GM23338 (cell line): Measurements from ENCODE around the gene DOCK7. TPM values are rescaled to one million over a fixed set of nuclear protein-coding genes. Genes with fewer than 3 reads are reported as not detected.
"Not testable (repeated sequence)": the region's sequence is repeated elsewhere in the genome, so short reads cannot be mapped to it uniquely, and the experiment has no call there.

ENCODE experiments used
- ATAC-seq: fragments of 200-7000 bp; cut with Tn5 transposase; 3 replicates; pipeline ENCODE4 v1.9.1; 2020
- DNase-seq: peaks from one replicate; pipeline ENCODE4 v3.0.0-alpha.2; 2015; ENCODE audit warnings: low spot score
- H2AFZ ChIP-seq: fragments of 200-600 bp; sonication (generic); 2 replicates; pipeline ENCODE4 v1.8.0; 2016; ENCODE audit warnings: antibody characterized with exemption, mild to moderate bottlenecking, moderate library complexity
- H3F3A ChIP-seq: fragments of 200-600 bp; sonication (generic); replicated peaks from 2 replicates; pipeline ENCODE4 v1.8.0; 2017; ENCODE audit warnings: antibody characterized with exemption, mixed run types, low read depth
- H3K27ac ChIP-seq: fragments of 200-600 bp; sonication (generic); 2 replicates; pipeline ENCODE4 v1.6.1; 2016; ENCODE audit warnings: low read depth
- H3K27me3 ChIP-seq: fragments of 200-600 bp; sonication (generic); 2 replicates; pipeline ENCODE4 v1.8.0; 2016; ENCODE audit warnings: mild to moderate bottlenecking, mixed run types, moderate library complexity; ENCODE audit not compliant: insufficient read depth
- H3K36me3 ChIP-seq: fragments of 200-600 bp; sonication (generic); 2 replicates; pipeline ENCODE4 v1.8.0; 2016; ENCODE audit warnings: mild to moderate bottlenecking; ENCODE audit not compliant: insufficient read depth
- H3K4me1 ChIP-seq: fragments of 200-600 bp; sonication (generic); 2 replicates; pipeline ENCODE4 v1.8.0; 2016; ENCODE audit warnings: mild to moderate bottlenecking, moderate library complexity; ENCODE audit not compliant: insufficient read depth
- H3K4me2 ChIP-seq: fragments of 200-600 bp; sonication (generic); 2 replicates; pipeline ENCODE4 v1.7.1; 2017; ENCODE audit warnings: mixed run types
- H3K4me3 ChIP-seq: fragments of 200-600 bp; sonication (generic); 2 replicates; pipeline ENCODE4 v1.6.1; 2016; ENCODE audit warnings: mixed run types
- H3K79me2 ChIP-seq: fragments of 200-600 bp; sonication (generic); replicated peaks from 2 replicates; pipeline ENCODE4 v1.8.0; 2017; ENCODE audit warnings: mild to moderate bottlenecking; ENCODE audit not compliant: insufficient read depth
- H3K9me2 ChIP-seq: fragments of 200-600 bp; sonication (generic); 2 replicates; pipeline ENCODE4 v1.8.0; 2017; ENCODE audit not compliant: insufficient read depth
- H4K20me1 ChIP-seq: fragments of 200-600 bp; sonication (generic); replicated peaks from 2 replicates; pipeline ENCODE4 v1.8.0; 2017; ENCODE audit warnings: mild to moderate bottlenecking; ENCODE audit not compliant: insufficient read depth
- H3K27ac Mint-ChIP-seq: 2 replicates; pipeline ENCODE4 v1.8.0; 2020; ENCODE audit warnings: inconsistent platforms, mild to moderate bottlenecking, moderate library complexity, mixed read lengths
- H3K27me3 Mint-ChIP-seq: 3 replicates; pipeline ENCODE4 v1.8.0; 2022; ENCODE audit warnings: low read depth, mild to moderate bottlenecking, moderate library complexity, mixed read lengths, inconsistent platforms; ENCODE audit not compliant: insufficient read depth, poor library complexity
- H3K36me3 Mint-ChIP-seq: 3 replicates; pipeline ENCODE4 v1.8.0; 2021; ENCODE audit warnings: low read depth, mild to moderate bottlenecking, inconsistent platforms, moderate library complexity, mixed read lengths
- H3K4me1 Mint-ChIP-seq: 3 replicates; pipeline ENCODE4 v1.8.0; 2020; ENCODE audit warnings: mild to moderate bottlenecking, inconsistent platforms, mixed read lengths
- H3K4me3 Mint-ChIP-seq: 3 replicates; pipeline ENCODE4 v1.8.0; 2021; ENCODE audit warnings: moderate library complexity, mild to moderate bottlenecking, inconsistent platforms, mixed read lengths
- H3K9me3 Mint-ChIP-seq: 3 replicates; pipeline ENCODE4 v1.8.0; 2020; ENCODE audit warnings: moderate library complexity, mild to moderate bottlenecking, inconsistent platforms, mixed read lengths
- polyA plus RNA-seq: library from polyadenylated mRNA; unstranded; fragments of >200 nt; fragmentation: Nextera tagmentation; extraction: Ambion mirVana; gene quantifications from 2 replicates; pipeline ENCODE4 v1.2.1, GENCODE V29; 2016
- total RNA-seq: library from RNA; depleted of rRNA; stranded (reverse); fragments of >200 nt; shearing (Covaris generic); gene quantifications from 2 replicates; pipeline ENCODE4 v1.2.3, GENCODE V29; 2014
- TF ChIP-seq, protein P1 (sequence below): IDR thresholded peaks from one replicate; pipeline ENCODE4 v1.6.1; 2018; ENCODE audit warnings: antibody characterized with exemption; ENCODE audit not compliant: unreplicated experiment
- TF ChIP-seq, protein P2 (sequence below): fragments of 250-450 bp; sonication (Bioruptor Pico); IDR thresholded peaks from 2 replicates; pipeline ENCODE4 v1.5.0; 2020; ENCODE audit warnings: mild to moderate bottlenecking, moderate library complexity

The DOCK7 gene
- total and polyA plus RNA-seq, 2 experiments from 2014 or later, result 20.5 to 37.3 TPM

DNA sequence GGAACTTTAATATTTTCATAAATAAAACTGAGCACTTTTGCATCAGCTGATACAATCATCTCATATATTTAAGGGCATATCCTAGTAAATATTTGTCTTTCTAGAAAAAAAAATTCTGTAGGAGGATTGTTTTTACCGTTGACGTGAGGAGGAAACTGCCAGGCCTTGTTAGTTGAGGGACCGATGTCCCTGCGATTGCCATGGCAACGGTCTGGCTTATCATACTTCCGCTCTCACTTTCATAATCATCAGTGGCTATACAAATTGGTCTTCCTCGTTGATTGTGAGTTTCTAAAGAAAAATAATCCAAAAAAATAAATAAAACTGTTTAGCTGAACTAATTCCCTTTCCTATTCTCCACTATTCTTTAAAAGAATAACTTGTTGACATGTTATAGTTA is 160.2 kb downstream of the DOCK7 start (continued):
- TF ChIP-seq, protein P1, sequence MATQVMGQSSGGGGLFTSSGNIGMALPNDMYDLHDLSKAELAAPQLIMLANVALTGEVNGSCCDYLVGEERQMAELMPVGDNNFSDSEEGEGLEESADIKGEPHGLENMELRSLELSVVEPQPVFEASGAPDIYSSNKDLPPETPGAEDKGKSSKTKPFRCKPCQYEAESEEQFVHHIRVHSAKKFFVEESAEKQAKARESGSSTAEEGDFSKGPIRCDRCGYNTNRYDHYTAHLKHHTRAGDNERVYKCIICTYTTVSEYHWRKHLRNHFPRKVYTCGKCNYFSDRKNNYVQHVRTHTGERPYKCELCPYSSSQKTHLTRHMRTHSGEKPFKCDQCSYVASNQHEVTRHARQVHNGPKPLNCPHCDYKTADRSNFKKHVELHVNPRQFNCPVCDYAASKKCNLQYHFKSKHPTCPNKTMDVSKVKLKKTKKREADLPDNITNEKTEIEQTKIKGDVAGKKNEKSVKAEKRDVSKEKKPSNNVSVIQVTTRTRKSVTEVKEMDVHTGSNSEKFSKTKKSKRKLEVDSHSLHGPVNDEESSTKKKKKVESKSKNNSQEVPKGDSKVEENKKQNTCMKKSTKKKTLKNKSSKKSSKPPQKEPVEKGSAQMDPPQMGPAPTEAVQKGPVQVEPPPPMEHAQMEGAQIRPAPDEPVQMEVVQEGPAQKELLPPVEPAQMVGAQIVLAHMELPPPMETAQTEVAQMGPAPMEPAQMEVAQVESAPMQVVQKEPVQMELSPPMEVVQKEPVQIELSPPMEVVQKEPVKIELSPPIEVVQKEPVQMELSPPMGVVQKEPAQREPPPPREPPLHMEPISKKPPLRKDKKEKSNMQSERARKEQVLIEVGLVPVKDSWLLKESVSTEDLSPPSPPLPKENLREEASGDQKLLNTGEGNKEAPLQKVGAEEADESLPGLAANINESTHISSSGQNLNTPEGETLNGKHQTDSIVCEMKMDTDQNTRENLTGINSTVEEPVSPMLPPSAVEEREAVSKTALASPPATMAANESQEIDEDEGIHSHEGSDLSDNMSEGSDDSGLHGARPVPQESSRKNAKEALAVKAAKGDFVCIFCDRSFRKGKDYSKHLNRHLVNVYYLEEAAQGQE, result no peak
- TF ChIP-seq, protein P2, sequence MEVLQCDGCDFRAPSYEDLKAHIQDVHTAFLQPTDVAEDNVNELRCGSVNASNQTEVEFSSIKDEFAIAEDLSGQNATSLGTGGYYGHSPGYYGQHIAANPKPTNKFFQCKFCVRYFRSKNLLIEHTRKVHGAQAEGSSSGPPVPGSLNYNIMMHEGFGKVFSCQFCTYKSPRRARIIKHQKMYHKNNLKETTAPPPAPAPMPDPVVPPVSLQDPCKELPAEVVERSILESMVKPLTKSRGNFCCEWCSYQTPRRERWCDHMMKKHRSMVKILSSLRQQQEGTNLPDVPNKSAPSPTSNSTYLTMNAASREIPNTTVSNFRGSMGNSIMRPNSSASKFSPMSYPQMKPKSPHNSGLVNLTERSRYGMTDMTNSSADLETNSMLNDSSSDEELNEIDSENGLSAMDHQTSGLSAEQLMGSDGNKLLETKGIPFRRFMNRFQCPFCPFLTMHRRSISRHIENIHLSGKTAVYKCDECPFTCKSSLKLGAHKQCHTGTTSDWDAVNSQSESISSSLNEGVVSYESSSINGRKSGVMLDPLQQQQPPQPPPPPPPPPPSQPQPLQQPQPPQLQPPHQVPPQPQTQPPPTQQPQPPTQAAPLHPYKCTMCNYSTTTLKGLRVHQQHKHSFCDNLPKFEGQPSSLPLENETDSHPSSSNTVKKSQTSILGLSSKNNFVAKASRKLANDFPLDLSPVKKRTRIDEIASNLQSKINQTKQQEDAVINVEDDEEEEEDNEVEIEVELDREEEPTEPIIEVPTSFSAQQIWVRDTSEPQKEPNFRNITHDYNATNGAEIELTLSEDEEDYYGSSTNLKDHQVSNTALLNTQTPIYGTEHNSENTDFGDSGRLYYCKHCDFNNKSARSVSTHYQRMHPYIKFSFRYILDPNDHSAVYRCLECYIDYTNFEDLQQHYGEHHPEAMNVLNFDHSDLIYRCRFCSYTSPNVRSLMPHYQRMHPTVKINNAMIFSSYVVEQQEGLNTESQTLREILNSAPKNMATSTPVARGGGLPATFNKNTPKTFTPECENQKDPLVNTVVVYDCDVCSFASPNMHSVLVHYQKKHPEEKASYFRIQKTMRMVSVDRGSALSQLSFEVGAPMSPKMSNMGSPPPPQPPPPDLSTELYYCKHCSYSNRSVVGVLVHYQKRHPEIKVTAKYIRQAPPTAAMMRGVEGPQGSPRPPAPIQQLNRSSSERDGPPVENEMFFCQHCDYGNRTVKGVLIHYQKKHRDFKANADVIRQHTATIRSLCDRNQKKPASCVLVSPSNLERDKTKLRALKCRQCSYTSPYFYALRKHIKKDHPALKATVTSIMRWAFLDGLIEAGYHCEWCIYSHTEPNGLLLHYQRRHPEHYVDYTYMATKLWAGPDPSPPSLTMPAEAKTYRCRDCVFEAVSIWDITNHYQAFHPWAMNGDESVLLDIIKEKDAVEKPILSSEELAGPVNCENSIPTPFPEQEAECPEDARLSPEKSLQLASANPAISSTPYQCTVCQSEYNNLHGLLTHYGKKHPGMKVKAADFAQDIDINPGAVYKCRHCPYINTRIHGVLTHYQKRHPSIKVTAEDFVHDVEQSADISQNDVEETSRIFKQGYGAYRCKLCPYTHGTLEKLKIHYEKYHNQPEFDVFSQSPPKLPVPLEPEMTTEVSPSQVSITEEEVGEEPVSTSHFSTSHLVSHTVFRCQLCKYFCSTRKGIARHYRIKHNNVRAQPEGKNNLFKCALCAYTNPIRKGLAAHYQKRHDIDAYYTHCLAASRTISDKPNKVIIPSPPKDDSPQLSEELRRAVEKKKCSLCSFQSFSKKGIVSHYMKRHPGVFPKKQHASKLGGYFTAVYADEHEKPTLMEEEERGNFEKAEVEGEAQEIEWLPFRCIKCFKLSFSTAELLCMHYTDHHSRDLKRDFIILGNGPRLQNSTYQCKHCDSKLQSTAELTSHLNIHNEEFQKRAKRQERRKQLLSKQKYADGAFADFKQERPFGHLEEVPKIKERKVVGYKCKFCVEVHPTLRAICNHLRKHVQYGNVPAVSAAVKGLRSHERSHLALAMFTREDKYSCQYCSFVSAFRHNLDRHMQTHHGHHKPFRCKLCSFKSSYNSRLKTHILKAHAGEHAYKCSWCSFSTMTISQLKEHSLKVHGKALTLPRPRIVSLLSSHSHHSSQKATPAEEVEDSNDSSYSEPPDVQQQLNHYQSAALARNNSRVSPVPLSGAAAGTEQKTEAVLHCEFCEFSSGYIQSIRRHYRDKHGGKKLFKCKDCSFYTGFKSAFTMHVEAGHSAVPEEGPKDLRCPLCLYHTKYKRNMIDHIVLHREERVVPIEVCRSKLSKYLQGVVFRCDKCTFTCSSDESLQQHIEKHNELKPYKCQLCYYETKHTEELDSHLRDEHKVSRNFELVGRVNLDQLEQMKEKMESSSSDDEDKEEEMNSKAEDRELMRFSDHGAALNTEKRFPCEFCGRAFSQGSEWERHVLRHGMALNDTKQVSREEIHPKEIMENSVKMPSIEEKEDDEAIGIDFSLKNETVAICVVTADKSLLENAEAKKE (CRISPR knock-in tag), result no peak

DNA sequence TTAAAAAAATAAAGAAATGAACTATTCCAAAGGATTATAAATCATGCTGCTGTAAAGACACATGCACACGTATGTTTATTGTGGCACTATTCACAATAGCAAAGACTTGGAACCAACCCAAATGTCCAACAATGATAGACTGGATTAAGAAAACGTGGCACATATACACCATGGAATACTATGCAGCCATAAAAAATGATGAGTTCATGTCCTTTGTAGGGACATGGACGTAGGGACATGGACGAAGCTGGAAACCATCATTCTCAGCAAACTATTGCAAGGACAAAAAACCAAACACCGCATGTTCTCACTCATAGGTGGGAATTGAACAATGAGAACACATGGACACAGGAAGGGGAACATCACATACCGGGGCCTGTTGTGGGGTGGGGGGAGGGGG is 160.8 kb downstream of the DOCK7 start:
- not testable (repeated sequence) for H2AFZ ChIP-seq, H3K27me3 ChIP-seq, ATAC-seq, H3K4me3 Mint-ChIP-seq, H3K27ac ChIP-seq, H3F3A ChIP-seq, H4K20me1 ChIP-seq, H3K4me1 ChIP-seq, H3K27me3 Mint-ChIP-seq, H3K79me2 ChIP-seq, H3K4me2 ChIP-seq, H3K36me3 ChIP-seq, H3K9me3 Mint-ChIP-seq, H3K9me2 ChIP-seq, H3K4me3 ChIP-seq, DNase-seq, H3K27ac Mint-ChIP-seq
- peaks cover 13% of the 10 kb centered on the region; the same call in 2 of the 3 replicates for H3K36me3 Mint-ChIP-seq
- peaks cover 13% of the 10 kb centered on the region for H3K4me1 Mint-ChIP-seq
